ENCODE data around the gene NRXN3. TPM values are rescaled to one million over a fixed set of nuclear protein-coding genes. Genes with fewer than 3 reads are reported as not detected.

Gene NRXN3
- total RNA-seq, 1 experiment from 2014 or later, result not detected

DNA sequence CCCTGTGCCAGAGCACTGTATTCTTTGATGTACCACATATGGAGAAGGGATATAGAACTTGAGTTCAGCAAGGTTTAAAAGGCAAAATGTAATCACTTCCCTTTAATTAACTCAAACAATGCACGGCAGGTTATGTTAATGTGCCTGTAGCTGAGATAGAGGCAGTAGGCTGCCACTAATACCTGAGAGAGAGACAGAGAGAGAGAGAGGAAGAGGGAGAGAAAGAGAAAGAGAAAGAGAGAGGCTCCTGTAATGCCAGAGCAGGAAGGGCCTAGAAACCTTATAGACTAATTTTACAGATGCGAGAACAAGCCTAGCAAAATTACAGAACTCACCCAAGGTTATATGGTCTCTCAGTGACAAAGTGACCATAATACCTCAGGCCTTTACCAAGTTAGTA, 679.8 kb downstream of the NRXN3 start:
- no peak for DNase-seq (ENCODE audit: low read depth, low spot score)
- Histone ChIP-seq H3K79me2 (ENCODE audit: insufficient read depth, low read length) (no peaks in the 10 kb centered on the region), H3K4me2 (ENCODE audit: low read length) (no peak overlapping the region), H3K9me2 (ENCODE audit: insufficient read depth) (no peaks in the 10 kb centered on the region), H3K9me3 (ENCODE audit: control insufficient read depth in 1 of 2, insufficient read depth in 1 of 2, low read depth in 1 of 2, low read length in 2 of 2) (no peaks in the 10 kb centered on the region), H2AFZ (ENCODE audit: low read depth, low read length, poor library complexity, severe bottlenecking) (no peak overlapping the region), H4K20me1 (ENCODE audit: insufficient read depth) (no peaks in the 10 kb centered on the region), H3K27me3 (ENCODE audit: insufficient read depth, low read length) (no peaks in the 10 kb centered on the region), H3K36me3 (ENCODE audit: control insufficient read depth in 1 of 2, insufficient read depth in 2 of 2, low read length in 2 of 2) (no peaks in the 10 kb centered on the region), H3K9ac (ENCODE audit: low read length) (no peak overlapping the region), H3K27ac (ENCODE audit: low read depth, low read length) (no peak overlapping the region), H3K4me1 (ENCODE audit: control insufficient read depth in 1 of 2, insufficient read depth in 2 of 2, low read length in 2 of 2) (no peaks in the 10 kb centered on the region), H3K4me3 (replicated peaks in 1 of 2; ENCODE audit: low read depth in 1 of 2, low read length in 2 of 2) (no peak overlapping the region)
- ChIA-PET CTCF (no interaction called here), RAD21 (ENCODE audit: low non-redundant PET in 1 of 2, low total read pairs in 2 of 2, uncharacterized antibody in 2 of 2, unreplicated experiment in 2 of 2) (no interaction called here), POLR2A (no interaction called here)
- TF ChIP-seq, protein P1, sequence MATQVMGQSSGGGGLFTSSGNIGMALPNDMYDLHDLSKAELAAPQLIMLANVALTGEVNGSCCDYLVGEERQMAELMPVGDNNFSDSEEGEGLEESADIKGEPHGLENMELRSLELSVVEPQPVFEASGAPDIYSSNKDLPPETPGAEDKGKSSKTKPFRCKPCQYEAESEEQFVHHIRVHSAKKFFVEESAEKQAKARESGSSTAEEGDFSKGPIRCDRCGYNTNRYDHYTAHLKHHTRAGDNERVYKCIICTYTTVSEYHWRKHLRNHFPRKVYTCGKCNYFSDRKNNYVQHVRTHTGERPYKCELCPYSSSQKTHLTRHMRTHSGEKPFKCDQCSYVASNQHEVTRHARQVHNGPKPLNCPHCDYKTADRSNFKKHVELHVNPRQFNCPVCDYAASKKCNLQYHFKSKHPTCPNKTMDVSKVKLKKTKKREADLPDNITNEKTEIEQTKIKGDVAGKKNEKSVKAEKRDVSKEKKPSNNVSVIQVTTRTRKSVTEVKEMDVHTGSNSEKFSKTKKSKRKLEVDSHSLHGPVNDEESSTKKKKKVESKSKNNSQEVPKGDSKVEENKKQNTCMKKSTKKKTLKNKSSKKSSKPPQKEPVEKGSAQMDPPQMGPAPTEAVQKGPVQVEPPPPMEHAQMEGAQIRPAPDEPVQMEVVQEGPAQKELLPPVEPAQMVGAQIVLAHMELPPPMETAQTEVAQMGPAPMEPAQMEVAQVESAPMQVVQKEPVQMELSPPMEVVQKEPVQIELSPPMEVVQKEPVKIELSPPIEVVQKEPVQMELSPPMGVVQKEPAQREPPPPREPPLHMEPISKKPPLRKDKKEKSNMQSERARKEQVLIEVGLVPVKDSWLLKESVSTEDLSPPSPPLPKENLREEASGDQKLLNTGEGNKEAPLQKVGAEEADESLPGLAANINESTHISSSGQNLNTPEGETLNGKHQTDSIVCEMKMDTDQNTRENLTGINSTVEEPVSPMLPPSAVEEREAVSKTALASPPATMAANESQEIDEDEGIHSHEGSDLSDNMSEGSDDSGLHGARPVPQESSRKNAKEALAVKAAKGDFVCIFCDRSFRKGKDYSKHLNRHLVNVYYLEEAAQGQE (IDR thresholded peaks at IDR 0.05; ENCODE audit: low read depth), result no peak
- TF ChIP-seq, protein P2, sequence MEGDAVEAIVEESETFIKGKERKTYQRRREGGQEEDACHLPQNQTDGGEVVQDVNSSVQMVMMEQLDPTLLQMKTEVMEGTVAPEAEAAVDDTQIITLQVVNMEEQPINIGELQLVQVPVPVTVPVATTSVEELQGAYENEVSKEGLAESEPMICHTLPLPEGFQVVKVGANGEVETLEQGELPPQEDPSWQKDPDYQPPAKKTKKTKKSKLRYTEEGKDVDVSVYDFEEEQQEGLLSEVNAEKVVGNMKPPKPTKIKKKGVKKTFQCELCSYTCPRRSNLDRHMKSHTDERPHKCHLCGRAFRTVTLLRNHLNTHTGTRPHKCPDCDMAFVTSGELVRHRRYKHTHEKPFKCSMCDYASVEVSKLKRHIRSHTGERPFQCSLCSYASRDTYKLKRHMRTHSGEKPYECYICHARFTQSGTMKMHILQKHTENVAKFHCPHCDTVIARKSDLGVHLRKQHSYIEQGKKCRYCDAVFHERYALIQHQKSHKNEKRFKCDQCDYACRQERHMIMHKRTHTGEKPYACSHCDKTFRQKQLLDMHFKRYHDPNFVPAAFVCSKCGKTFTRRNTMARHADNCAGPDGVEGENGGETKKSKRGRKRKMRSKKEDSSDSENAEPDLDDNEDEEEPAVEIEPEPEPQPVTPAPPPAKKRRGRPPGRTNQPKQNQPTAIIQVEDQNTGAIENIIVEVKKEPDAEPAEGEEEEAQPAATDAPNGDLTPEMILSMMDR (IDR thresholded peaks at IDR 0.05 in 2 of 3, conservative IDR thresholded peaks at IDR 0.05 in 1 of 3; ENCODE audit: borderline replicate concordance in 1 of 3, insufficient read depth in 1 of 3, low read depth in 2 of 3, low read length in 2 of 3), result no peak
- TF ChIP-seq EGR1 (IDR thresholded peaks at IDR 0.05; ENCODE audit: low read depth) (no peak), TCF7L2 (IDR thresholded peaks at IDR 0.05; ENCODE audit: borderline replicate concordance, extremely low read depth, insufficient read depth, insufficient read length) (no peak), EZH2phosphoT487 (IDR thresholded peaks at IDR 0.05; ENCODE audit: borderline replicate concordance) (no peak), CBX3 (IDR thresholded peaks at IDR 0.05; ENCODE audit: low read depth) (no peak), ZFX (IDR thresholded peaks at IDR 0.05) (no peak), EZH2 (IDR thresholded peaks at IDR 0.05) (no peak)
- TF ChIP-seq, protein P3, sequence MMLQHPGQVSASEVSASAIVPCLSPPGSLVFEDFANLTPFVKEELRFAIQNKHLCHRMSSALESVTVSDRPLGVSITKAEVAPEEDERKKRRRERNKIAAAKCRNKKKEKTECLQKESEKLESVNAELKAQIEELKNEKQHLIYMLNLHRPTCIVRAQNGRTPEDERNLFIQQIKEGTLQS (IDR thresholded peaks at IDR 0.05), result no peak
- ATAC-seq, result no peak
- no TSS peak for BruUV-seq (replicated peaks)
- intact Hi-C loops (cut with micrococcal nuclease), result loop anchor here (5.0 kb wide), 1 partner anchor 828 kb away; no protein-coding TSS in a partner anchor

All from HCT116 (cell line).